COLO829 (cell line): ENCODE measurements around the gene SNRNP25.

Experiments used
- DNase-seq: peaks from one replicate; pipeline ENCODE4 v3.0.0; 2012; ENCODE audit warnings: low spot score

The SNRNP25 gene

GRCh38 chr16:78444-79150, 25.0 kb downstream of the SNRNP25 start:
- no peak for DNase-seq

GRCh38 chr16:79151-80054, 25.8 kb downstream of the SNRNP25 start:
- DNase-seq: no peak

GRCh38 chr16:83060-83603, 29.5 kb downstream of the SNRNP25 start:
- DNase-seq: no peak

- DNase-seq: no peak
Observed at GRCh38 chr16:83781-84615, 30.4 kb downstream of the SNRNP25 start.

GRCh38 chr16:84718-85406, 31.2 kb downstream of the SNRNP25 start:
- DNase-seq: peak; percentile 86

DNA sequence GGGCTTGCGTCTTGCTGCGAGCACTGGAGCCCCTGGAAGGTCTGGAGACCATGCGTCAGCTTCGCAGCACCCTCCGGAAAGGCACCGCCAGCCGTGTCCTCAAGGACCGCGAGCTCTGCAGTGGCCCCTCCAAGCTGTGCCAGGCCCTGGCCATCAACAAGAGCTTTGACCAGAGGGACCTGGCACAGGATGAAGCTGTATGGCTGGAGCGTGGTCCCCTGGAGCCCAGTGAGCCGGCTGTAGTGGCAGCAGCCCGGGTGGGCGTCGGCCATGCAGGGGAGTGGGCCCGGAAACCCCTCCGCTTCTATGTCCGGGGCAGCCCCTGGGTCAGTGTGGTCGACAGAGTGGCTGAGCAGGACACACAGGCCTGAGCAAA, 31.8 kb downstream of the SNRNP25 start:
- no peak for DNase-seq

GRCh38 chr16:85865-86264, 32.2 kb downstream of the SNRNP25 start:
- DNase-seq: no peak

DNA sequence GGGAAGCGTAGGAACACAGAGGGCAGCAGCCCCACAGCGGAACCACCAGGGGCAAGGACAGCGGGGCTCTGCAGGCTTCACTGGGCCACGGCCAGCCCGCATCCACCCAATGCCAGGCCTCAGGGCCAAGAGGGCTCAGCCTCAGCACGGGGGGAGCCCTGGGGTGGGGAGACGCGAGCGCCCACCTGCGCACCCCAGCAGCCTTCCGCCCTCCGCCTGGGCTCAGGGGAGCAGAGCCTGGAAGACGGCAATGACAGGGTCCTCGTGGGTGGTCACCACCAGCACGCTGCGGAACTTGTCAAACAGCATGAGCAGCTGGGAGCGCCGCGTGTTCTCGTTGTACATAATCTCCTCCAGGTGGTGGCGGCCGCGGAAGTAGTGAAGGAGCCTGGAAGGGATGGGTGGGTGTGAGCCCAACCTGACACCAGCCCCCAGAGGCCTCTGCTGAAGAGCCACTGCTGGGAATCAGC, 32.9 kb downstream of the SNRNP25 start:
- DNase-seq: no peak

DNA sequence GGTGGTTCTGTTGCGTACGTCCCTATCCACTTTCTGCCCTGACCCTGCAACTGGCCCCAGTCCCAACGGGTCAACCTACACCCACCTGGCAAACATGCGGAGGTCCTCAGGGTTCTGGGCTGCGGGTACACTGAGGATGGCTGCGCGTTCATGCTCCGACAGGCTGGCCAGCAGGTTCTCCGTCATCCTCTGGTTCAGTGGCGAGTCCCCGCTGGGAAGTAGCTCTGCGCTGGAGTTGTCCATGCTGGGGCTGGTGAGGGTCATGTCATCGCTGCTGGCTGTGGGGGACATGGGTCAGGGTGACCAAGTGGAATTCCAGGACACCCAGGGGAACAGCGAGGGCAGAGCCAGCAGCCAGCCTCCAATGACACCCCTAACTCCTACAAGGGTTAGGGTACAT, 35.0 kb downstream of the SNRNP25 start:
- DNase-seq: no peak

DNA sequence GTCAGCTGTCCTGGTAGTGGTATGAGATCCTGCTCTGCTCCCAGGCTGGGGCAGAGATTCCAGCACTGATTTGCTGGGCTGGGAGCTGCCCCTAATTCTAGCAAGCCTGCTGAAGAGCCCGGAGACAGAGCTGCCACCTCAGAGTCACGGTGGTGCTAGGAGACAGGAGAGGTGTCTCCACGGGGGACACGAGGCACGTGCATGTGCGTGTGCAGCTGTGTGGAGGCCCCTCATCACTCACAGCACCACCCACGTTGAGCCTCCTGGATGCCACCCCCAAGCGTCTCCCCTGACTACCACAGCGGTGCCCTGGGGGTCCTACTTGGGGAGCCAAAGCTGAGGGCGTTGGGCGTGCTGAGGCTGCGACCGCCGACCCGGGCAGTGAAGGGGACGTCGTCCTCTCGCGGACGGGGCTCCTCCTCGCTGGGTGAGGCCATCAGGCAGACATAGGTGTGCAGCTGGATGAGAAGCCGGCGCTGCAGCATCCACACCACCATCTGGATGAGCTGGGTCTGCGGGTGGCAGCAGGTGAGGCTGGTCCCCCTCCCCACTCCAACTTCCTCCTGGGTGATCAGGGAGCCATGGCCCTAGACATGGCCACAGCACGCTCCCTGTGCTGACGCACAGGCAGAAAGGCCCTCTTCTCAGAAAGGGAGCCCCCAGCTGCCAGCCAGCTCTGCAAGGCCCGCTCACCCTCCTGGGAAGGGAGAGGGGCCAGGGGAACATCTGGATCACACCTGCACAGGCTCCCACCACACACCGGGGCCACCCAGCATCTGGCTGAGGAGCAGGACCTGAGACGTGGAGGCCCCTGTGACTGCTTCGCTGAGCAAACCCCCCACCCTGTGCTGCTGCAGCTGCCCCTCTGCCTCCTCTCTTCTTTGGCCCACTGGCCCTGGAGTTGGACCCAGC, 36.0 kb downstream of the SNRNP25 start:
- no peak for DNase-seq

DNA sequence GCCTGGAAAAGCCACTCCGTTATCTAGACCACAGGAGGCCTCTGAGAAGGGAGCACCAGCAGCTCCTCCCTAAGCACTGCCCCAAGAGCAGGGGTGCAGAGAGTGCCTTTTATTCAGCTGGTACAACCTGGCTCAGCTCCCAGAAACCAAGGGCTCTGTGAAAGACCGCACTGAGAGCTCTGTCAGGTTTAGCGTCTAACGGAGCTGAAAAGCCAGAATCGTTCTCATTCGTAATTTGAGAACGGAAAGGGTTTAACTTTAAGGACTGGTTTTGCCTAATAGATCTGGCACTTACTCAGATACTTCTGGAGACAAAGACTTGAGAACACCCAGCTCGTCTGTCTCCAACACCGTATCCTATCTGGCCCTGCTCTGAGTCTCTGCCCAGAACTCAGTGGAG, 37.9 kb downstream of the SNRNP25 start:
- DNase-seq: no peak

GRCh38 chr16:92431-93339, 39.1 kb downstream of the SNRNP25 start:
- no peak for DNase-seq

GRCh38 chr16:94918-95265, 41.3 kb downstream of the SNRNP25 start:
- no peak for DNase-seq

GRCh38 chr16:96935-97381, 43.3 kb downstream of the SNRNP25 start:
- peak; percentile 95 for DNase-seq

DNA sequence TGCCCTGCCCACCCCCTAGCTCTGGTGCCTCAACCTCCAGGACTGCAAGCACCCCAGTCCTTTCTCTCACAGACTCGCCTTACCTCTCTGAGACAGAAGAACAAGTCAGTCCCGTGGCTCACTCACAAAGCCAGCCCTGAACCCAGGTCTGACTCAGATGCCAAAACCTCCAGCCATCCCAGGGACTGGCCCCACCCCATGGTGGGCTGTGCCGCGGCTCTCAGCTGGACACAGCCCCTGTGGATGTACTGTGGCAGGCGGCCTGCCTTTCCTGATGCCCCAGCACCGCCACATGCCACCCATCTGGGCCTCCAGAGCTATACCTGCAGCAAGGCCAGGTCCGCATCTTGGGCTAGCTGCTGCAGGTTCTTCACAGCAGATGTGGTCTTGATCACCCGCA, 44.2 kb downstream of the SNRNP25 start:
- no peak for DNase-seq

DNA sequence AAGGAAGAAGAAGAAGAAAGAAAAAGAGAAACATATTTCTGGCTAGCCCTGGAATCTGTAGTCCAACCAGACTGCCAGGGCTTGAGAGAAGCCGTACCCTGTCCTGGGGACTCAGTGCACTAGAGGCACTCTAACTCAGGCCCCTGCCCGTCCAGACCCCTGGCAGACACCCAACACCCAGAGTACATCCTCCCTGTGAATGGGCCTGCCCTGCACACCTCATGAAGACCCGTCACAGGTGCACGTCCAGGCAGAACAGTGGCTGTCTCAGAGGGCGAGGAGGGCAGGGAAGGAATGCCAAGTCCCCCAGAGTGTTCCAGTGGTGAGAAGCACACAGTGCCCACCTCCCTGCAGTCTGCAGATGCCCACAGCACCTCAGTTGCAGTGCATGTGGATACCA, 47.4 kb downstream of the SNRNP25 start:
- no peak for DNase-seq

- DNase-seq: no peak
Observed at GRCh38 chr16:101586-101985, 48.0 kb downstream of the SNRNP25 start.

DNA sequence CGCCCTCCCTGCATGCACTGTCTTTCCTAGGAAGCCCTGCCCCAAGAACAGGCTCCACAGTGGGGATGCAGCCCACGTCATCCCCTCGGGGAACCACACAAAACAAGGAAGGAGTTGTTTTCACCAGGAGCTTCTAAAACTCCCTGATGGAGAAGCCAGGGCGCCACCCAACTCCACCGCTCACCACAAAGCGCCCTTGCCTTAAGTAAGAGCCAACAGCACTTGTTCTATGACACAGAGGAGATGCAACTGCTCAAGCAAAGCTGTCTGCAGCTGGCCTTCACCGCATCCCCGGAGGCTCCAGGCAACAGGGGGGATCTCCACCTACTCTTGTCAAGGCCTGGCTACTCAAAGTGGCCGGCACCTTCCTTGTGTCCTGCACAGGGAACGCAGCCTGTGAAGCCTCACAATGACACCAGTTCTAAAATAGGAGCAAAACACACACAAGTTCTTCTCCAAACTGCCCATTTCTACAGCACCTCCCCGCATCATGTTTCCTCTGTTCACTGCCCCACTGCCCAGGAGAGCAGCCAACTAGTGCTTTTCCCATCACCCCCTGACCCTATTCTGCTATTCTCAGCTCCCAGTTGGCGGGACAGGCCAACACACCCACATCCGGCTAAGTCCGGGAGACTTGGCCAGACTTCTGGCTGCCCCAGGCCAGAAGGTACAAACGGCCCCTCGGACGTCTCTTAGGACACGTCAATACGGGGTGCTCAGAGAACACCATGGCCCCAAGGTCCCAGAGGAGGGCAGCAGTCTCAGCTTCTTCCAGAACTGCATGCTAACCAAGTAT, 48.6 kb downstream of the SNRNP25 start:
- peak; percentile 93 for DNase-seq

DNA sequence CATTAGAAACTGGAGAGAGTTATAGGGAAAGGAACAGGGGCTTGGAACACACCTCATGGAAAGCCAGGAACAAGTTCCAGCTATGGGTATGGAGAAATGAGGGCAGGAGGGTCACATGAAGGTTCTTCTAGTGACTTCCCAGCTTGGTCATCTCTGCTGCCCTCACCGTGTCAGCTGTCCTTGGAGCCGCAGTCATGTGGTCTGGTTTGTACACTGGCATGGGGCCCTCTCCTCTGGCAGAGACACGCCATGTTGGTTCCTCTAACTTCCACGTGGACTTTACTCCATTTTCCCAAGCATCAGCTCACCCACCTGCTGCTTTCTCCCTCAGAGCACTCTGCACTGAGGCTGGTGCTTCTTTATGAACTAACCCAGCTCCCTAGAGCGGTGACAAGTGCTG, 50.7 kb downstream of the SNRNP25 start:
- no peak for DNase-seq
